CD4-positive, alpha-beta T cell treated with Interleukin-21 for 1 hour (primary cell): Measurements from ENCODE around the gene WFDC5.
"Not testable (repeated sequence)": the region's sequence is repeated elsewhere in the genome, so short reads cannot be mapped to it uniquely, and the experiment has no call there.

Experiments used
- DNase-seq: peaks from one replicate; pipeline ENCODE4 v3.0.0-alpha.2; 2020

Gene WFDC5

DNA sequence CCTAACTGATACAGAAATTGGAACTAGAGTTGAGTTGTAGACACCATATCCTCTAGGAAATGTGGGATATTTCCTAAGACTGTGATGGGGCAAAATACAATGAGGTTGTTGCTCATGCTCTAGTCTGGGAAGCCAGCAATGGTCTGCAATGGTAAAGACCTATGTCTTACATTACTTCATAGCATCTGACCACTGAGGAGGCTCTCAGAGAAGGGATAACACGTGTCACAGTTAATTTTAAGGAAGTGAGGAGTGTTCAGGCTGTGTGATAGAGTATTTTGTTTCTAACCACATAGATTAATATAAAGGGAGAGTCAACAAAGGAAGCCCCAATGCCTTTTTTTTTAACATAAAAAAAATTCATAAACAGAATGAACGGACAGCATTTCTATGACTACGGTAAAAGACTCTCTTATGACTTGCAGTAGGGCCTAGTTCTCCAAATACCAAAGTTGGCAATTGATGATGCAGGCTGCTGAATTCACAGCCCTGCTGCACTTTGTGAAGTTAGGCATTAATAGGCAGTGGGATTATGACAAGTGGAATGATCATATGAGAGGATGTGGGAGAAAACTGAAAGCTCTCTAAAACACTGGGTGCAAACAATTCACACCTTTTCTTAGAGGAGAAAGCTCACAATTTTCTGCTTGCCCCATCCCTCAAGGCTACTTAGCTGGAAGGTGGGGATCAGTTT, 27.7 kb downstream of the WFDC5 start:
- no peak for DNase-seq

DNA sequence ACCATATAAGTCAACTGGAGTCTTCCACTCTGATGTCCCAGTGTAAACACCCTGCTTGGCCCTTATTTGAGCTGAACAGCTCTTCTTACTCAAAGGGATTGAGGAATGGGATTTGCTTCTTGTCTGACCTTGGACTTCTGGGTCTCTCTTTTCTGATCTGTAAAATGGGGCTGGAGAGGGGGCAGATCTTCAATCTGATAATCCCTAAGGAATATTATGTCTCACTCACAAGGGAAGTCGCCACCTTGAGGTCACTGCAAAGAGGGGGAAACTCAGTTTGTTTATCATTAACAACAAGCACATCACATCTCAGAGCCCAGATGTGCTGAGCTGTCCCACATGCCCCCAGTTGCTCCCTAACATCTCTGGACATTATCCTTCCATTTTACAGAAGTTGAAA, 29.1 kb downstream of the WFDC5 start:
- no peak for DNase-seq

DNA sequence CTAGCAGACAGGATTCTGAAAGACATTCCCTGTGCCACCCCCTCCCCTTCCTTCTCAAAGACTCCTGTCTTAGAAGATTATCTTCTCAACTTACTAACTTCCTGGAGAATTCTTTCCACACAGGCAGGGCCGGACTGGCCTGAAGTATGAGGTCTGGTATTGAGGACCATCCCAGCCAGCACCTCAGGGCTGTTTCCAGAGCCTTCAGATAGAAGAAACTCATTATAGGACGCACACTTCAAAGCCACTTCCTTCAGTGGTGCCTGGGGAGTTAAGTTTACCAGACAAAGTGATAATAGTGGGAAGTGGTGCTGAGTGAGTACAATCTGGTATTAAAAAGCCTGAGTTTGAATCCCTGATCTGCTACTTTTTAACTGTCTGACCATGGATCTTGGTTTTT, 29.7 kb downstream of the WFDC5 start:
- DNase-seq = no peak

DNA sequence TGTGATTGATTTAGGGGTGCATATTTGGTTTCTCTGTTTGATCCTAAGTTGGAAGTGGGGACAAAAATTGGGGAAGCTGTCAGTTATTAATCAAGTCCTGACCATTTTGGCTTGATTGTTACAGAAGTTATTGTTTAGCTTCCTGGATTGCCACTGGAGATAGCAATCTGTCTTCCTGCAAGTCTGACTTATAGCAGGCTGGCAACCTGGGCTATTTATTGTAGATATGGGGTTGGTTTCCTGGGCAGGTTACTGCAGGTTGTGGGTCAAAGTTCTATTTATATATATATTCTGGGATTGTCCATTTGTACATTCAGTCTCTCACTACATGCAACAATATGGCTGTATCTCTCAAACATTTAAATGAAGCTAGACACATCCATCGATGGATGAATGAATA, 31.8 kb downstream of the WFDC5 start:
- DNase-seq = no peak

DNA sequence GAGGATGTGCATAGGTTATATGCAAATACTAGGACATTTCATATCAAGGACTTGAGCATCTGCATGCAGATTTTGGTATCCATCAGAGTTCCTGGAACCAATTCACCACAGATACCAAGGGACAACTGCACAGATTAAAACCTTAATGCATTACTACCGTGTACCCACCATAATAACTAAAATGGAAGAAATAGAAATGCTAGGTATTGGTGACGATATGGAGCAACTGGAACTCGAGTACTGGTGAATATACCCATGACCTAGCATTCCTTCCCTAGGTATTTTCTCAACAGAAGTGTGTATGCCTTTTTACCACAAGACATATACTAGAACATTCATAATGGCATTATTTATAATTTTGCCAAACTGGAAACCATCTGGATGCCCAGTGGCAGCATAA, 32.5 kb downstream of the WFDC5 start:
- no peak for DNase-seq

DNA sequence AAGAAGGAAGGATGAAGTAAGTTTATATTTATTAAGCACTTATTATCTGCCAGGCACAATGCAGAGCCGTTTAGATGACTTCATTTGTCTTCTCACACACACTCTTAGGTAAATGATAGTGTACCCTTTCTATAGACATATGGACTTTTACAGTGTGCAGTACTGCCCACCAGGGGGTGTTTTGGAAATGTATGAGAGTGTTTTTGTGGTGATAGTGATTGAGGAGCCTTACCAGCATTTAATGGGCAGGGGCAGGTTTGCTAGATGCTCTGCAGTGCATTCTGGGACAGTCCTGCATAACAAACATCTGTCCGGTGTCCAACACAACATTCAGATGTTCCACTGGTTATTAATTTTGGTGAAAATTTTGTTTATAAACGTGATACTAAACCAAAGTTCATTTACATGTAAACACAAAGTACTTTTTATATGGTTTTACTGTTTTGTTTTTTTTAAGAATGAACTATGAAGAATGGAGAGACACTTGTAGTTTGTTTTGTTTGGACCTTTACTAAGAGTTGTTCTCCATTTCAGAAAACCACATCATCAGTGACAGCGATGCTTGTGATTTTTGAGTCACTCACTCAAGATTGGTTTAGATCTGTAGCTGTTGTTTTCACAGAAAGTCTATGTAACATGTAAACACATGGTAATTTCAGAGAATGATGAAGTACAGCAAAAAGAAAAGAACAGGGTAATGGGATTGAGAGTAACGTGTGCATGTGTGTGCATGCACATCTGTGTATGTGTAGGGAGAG, 33.9 kb downstream of the WFDC5 start:
- DNase-seq = no peak

DNA sequence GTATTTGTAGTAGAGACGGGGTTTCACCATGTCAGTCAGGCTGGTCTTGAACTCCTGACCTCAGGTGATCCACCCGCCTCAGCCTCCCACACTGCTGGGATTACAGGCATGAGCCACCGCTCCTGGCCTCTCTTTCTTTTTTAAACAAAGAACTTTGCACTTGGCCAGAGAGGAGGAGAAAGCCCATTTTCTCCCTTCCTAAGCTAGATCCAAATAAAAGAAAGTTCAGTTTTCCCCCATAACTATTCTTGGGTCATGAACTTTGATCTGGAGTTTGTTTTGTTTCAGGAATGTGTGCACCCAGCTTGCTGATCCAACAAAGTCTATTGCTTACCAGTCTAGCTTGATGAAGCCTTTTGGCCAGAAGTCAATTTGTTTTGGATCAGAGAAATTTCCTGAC, 37.4 kb downstream of the WFDC5 start:
- no peak for DNase-seq

DNA sequence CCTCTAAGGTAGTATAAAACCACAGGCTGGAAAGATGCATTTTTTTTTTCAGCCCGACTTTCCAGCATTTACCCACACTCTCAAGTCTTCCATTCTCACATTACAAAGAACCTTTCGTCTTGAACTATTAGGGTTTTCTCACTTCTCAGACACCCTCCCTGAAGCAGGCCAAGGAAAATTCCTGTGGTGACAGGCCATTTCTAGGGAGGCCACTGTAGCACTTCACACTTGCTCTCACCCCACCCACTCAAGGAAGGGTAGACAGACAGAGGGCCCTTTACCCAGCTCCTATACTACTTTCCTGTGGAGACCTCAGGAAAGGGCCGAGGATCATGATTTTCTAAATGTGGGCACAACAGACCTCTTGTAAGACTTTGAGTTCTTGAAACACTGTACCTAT, 41.8 kb downstream of the WFDC5 start:
- DNase-seq = no peak

DNA sequence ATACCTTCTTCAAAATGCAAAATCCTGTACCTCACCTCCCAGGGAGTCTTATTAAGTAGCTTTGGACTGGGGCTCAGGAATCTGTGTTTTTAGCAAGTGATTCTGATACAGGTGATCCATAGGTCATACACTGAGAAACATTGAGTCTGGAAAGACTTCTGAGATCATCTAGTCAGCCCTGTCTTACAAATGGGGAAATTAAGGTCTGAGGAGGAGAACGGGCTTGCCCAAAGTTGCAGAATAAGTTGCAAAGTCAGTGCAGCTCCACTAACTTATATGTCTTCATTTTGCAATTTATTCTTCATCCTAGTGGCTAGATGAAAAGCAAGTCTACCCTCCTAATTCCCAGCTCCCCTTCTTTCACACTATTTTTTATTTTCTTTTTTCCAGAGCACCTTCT, 42.9 kb downstream of the WFDC5 start:
- no peak for DNase-seq

DNA sequence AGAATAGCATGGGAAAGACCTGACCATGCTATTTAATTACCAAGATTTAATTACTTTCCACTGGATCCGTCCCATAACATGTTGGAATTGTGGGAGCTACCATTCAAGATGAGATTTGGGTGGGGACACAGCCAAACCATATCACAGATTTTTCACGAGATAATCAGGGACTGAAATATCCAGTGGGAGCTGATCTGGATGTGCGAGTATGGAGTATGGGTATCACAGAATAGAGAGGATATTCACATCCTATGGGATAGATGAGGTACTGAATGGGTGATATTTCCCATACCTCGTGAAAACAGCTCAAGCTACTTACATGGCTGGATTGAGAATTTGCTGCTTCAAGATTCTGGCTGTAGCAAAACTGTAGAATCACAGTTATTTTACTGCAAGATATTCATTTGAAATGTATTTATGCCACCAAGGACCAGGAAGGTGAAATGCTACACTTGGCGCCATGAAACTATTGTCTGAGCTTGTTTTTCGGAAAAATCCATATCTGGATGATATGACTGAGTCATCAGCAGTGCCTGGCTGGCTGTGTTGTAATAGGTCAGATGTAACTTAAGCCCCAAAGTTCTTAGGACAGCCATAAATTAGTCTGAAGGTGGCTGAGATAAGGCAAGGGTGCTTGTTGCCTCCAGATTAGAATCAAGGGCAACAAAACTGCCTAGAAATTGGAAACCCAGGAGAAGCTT, 43.9 kb downstream of the WFDC5 start:
- no peak for DNase-seq

DNA sequence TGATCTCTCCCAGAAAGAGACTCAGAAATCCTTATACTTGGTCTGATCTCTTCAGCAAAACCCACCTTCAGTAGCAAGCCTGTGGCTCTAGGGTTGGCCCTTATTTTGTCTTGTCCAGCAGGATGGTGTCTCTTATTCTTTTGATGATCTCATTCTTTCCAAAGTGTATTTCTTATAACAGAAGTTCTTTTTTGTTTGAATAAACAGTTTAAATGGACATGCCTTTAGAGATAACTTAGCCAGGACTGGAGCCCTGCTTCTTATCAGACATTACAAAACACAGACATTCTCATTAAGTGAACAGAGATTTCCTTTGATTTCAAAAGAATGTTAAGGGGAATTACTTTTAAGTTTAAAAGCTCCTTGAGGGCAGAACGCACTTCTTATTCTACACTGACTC, 45.7 kb downstream of the WFDC5 start:
- no peak for DNase-seq

DNA sequence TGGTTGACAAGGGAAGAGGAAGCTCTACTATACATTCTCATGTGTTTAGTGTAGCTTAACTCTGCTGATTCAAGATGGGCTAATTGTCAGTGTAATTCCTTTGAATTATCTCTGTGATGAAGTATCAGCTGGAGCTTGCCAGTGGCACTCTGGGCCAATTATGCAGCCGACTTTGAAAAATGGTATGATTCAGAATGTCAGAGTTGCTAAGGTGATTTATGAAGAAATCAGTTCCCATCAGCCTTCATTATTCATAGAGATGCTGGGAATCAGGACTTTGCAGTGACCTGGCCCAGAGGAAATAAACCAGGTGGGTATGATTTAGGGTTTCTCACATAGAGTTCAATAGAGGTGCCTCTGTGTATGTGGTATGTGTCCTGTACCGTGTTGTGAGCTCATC, 47.4 kb downstream of the WFDC5 start:
- DNase-seq = no peak

DNA sequence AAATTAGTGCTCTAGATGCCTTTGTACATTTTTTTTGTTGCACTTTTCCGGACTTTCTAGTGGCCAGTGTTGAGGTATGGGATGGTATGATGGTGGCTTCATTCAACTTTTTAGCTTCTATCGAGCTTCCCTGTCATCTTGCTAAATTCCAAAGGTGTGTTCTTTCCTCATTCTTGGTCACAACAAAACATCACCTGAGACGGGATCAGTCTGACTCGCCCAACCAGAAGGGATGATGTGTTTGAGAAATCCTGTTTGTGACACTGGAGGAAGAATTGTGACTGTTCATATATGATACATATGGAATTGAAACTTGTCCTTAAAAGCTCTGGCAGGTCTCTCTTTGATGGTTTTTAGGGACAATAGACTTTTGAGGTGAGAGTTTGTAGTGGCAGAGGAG, 47.9 kb downstream of the WFDC5 start:
- no peak for DNase-seq

DNA sequence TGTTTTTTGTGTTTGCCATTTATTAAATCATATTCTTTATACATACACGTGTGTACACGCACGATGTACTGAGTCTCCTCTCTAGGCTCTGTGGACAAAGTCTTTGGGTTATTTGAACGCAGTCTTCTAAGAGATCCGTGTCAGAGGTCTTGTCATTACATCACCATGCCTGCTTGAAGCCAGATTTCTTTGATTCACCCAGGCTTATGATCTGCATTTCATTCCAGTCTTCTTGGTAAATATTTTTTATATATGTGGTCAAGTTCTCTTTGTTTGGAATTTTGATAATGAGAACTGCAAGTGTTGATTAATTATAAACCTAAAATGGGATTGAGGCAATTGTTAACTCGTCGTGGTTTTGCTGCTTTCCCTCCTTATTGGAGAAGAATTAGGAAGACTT, 48.6 kb downstream of the WFDC5 start:
- no peak for DNase-seq

DNA sequence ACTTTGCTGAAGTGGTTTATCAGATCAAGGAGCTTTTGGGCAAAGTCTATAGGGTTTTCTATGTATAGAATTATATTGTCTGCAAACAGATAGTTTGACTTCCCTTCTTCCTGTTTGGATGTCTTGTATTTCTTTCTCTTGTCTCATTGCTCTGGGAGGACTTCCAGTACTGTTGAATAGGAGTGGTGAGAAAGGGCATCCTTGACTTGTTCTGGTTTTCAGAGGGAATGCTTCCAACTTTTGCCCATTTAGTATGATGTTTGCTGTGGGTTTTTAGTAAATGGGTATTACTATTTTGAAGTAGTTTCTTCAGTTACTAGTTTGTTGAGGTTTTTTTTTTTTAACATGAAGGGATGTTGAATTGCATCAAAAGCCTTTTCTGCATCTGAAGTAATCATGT, 50.2 kb downstream of the WFDC5 start:
- DNase-seq = no peak

DNA sequence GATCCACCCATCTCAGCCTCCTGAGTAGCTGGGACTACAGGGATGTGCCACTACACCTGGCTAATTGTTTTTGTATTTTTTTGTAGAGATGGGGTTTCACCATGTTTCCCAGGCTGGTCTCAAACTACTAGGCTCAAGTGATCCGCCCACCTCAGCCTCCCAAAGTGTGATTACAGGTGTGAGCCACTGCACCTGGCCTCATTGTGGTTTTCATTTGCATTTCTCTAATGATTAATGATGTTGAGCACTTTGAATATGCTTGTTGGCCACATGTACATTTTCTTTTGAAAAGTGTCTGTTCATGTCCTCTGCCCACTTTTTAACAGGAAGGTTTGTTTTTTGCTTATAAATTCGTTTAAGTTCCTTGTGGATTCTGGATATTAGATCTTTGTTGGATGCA, 51.9 kb downstream of the WFDC5 start:
- DNase-seq = not testable (repeated sequence)

DNA sequence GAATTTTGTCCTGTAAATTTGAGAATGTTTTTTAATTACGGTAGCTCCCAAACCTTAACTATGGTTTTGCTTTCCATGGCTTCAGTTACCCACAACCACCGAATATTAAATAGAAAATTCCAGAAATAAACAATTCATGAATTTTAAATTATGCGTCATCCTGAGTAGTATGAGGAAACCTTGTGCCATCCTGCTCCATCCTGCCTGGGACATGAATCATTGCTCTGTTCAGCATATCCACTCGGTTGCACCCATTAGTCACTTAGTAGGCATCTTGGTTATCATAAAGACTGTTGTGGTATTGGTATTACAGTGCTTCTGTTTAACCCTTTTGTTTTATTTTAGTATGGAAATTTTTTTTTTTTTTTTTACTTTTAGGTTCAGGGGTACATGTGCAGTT, 53.7 kb downstream of the WFDC5 start:
- DNase-seq = no peak

DNA sequence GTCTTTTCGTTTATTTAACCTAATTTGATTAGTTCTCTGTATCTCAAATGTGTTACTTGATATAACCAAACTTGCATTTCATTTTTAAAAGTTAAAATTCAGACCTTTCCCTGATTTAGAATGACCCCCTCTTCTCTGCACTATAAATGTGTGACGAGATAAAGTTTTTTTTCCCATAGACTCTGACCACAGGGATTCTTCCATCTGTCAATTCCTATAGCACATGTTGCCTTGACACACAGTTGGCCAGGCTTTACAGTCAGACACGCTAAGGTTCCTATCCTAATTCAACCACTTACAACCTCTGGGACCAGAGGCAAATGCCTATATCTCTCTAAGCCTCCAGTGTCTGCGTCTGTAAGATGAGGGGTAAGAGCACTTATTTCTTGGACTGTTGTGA, 54.7 kb downstream of the WFDC5 start:
- DNase-seq = no peak
